Epithelial cell of esophagus (primary cell): ENCODE results near the gene SLC38A9.

Experiments
- DNase-seq: peaks from one replicate; pipeline ENCODE4 v3.0.0; 2010; ENCODE audit warnings: low read depth
- H3K4me3 ChIP-seq: 2 replicates; pipeline ENCODE4 v1.5.1; 2011; ENCODE audit warnings: mild to moderate bottlenecking, low read length, control low read depth
- TF ChIP-seq, protein P1 (sequence below): IDR thresholded peaks from 2 replicates; pipeline ENCODE4 v1.5.1; 2011; ENCODE audit warnings: low read depth, mild to moderate bottlenecking, low read length, control low read depth, inconsistent platforms; ENCODE audit not compliant: insufficient read depth; ENCODE audit errors: missing control alignments

SLC38A9 gene

DNA sequence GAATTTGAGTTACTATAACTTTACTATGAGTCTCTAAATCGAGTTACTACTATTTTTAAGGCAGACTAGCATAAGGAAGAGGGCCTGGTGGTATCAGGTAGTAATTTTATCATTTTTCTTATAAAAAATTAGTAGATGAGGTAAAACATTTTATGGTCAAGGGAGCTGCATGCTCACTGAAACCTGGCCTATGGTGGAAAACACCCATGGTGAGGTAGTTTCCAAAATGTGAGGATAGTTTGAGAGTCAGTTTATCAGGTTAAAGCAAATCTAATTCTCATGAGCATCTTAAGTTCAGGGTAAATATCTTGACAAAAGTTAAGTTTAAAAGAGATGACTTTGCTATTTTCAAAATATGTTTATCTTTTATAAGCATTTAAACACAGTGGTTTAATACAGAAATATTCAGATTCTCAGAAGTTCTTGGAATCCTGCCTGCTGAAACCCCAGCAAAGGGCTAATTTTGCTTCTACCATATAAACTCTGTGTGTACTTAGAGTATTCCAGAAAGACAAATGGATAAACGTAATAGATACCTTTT lies 35.7 kb upstream of the SLC38A9 start:
- H3K4me3 ChIP-seq = no peak overlapping the region
- TF ChIP-seq, protein P1, sequence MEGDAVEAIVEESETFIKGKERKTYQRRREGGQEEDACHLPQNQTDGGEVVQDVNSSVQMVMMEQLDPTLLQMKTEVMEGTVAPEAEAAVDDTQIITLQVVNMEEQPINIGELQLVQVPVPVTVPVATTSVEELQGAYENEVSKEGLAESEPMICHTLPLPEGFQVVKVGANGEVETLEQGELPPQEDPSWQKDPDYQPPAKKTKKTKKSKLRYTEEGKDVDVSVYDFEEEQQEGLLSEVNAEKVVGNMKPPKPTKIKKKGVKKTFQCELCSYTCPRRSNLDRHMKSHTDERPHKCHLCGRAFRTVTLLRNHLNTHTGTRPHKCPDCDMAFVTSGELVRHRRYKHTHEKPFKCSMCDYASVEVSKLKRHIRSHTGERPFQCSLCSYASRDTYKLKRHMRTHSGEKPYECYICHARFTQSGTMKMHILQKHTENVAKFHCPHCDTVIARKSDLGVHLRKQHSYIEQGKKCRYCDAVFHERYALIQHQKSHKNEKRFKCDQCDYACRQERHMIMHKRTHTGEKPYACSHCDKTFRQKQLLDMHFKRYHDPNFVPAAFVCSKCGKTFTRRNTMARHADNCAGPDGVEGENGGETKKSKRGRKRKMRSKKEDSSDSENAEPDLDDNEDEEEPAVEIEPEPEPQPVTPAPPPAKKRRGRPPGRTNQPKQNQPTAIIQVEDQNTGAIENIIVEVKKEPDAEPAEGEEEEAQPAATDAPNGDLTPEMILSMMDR = no peak
- no peak for DNase-seq

DNA sequence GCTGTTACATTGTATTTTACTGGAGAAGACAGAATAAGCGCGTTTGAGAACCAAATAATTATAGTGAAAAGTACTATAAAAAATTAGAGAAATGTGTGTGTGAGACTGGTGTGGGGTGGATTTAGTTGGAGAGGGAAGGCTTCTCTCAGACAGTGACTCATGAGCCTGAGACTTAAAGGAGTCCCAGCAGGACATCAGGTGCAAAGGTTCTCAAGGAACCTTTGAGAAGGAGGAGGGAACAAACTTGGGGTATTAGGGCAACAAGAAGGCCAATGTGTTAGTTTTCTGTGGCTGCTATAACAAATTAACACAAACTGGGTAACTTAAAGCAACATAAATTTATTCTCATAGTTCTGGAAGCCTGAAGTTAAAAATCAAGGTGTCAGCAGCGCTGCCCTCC lies 30.7 kb upstream of the SLC38A9 start:
- H3K4me3 ChIP-seq = no peak overlapping the region
- TF ChIP-seq, protein P1 = no peak
- DNase-seq = peak; percentile 10

DNA sequence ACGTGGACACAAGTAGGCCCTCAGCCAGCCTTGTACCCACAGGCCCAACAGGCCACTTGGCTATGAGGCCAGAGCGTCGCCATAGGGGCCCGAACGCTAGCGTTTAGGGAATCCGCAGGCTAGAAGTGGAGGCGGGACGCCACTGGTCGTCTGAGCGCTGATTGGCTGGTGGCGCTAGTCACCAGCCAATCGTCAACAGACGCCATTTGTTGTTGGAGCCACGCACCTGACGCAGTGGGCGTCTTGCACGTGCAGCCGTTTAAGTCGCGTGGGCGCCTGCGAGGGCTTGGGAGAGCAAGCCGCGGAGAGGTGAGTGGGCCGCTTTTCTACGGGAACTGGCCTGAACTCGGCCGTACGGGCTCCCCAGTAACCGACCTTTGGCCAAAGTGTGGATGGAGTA lies 25.7 kb upstream of the SLC38A9 start, which contains the start of gene DDX4:
DDX4 (plus strand) TSS at position 269 of the 400 bp plus-strand sequence. CDS start 903 bp downstream, outside the sequence.
- no peak within 1 kb of the TSS for H3K4me3 ChIP-seq
- TF ChIP-seq, protein P1 = no peak
- no peak for DNase-seq

DNA sequence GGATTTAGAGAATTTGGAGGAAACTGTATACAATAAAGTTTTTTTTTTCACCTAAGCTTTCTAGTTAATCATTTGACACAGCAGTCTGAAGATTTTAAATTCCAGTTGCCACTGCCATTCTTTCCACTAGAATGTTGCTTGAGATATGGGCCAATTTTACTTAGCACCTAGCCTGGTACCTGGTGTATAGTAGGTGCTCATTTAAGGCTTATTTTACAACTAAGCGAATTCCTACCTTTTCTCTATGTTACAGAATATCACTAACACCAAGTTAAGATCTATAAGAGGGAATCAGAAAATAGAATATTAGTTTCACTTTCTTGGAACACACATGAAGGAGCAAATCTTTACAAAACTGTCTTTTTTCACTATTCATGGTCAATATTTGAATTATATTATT lies 22.5 kb upstream of the SLC38A9 start:
- DNase-seq = no peak
- TF ChIP-seq, protein P1 = no peak
- no peak overlapping the region for H3K4me3 ChIP-seq

DNA sequence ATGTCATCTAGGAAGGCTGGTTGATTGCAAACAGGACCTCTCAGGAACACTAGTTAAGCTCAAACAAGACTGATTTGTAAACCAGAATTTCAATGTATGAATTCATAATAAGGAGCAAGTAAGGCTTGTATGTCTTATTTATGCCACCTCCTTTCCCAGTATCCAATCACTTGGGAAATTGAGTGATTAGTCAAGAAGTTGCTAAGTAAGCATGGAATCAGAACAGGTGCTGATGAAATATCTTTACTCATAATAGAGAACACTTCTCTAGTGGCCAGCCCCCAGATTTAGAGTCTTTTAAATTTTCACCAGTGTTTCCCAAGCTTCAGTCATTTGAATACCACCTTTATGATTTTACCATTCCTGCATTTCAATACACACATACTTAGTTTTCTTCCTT lies 20.5 kb upstream of the SLC38A9 start:
- H3K4me3 ChIP-seq = no peak overlapping the region
- DNase-seq = peak; percentile 34
- TF ChIP-seq, protein P1 = no peak

DNA sequence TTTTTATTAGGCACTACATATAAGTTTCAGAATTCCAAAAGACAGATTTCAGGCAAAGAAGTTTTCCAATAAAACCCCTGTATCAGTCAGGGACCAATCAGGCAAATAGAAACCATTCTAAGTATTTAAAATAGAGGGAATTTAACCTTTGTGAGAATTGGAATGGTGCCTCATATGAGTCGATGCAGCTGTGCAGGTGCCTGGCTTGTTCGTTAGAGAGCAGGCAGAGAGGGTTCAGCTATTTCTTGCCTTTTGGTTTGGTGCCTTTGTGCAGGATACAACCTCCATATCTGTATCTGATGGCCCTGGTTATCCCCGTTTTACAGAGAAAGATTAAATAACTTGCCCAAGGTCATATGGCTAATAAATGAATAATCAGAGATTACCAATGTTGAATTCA lies 19.7 kb upstream of the SLC38A9 start:
- no peak for DNase-seq
- H3K4me3 ChIP-seq = no peak overlapping the region
- TF ChIP-seq, protein P1 = no peak

DNA sequence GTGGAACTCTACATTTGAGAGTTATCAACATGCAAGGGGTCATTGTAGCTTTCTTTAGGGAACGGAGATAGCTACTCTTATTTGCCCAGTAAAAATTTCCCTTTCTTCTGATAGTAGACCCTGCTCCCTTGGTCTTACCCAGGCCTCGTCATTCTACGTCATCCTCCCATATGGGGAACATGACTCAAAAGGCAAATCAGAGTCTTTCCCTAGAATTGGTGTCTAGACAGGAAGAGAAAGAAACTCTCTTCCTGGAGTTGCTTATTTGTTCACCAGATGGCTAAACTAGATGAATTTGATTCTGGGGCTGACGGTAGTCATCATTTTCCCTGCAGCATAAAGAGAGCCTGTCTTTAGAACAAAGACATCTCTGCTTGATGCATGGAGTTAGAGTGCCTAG lies 12.2 kb upstream of the SLC38A9 start:
- no peak overlapping the region for H3K4me3 ChIP-seq
- DNase-seq = no peak
- TF ChIP-seq, protein P1 = no peak
